H9 (cell line): ENCODE results near the gene FSTL4. TPM values are rescaled to one million over a fixed set of nuclear protein-coding genes. Genes with fewer than 3 reads are reported as not detected.

Experiments
- DNase-seq: peaks from one replicate; pipeline ENCODE4 v3.0.0-alpha.2; 2017
- H2AFZ ChIP-seq: one replicate; pipeline ENCODE4 v1.6.1; 2013; ENCODE audit warnings: mild to moderate bottlenecking, low read length, control low read depth, moderate library complexity
- H2AK5ac ChIP-seq: 2 replicates; pipeline ENCODE4 v1.6.1; 2013; ENCODE audit warnings: low read length, control low read depth, mixed read lengths; ENCODE audit not compliant: insufficient read length
- H2BK120ac ChIP-seq: one replicate; pipeline ENCODE4 v1.6.1; 2013; ENCODE audit warnings: low read depth, mild to moderate bottlenecking, low read length, control low read depth, inconsistent platforms; ENCODE audit not compliant: poor library complexity, severe bottlenecking
- H2BK12ac ChIP-seq: 2 replicates; pipeline ENCODE4 v1.6.1; 2013; ENCODE audit warnings: low read length, control low read depth, mixed read lengths, low read depth; ENCODE audit not compliant: insufficient read length
- H2BK15ac ChIP-seq: 2 replicates; pipeline ENCODE4 v1.6.1; 2013; ENCODE audit warnings: low read depth, low read length, control low read depth
- H2BK20ac ChIP-seq: one replicate; pipeline ENCODE4 v1.6.1; 2013; ENCODE audit warnings: low read depth, mild to moderate bottlenecking, low read length, control low read depth, inconsistent platforms; ENCODE audit not compliant: poor library complexity, severe bottlenecking
- H2BK5ac ChIP-seq: 2 replicates; pipeline ENCODE4 v1.6.1; 2013; ENCODE audit warnings: low read length, control low read depth, mixed read lengths; ENCODE audit not compliant: insufficient read length
- H3K14ac ChIP-seq: 2 replicates; pipeline ENCODE4 v1.6.1; 2013; ENCODE audit warnings: low read length, control low read depth; ENCODE audit not compliant: insufficient read depth
- H3K18ac ChIP-seq: 2 replicates; pipeline ENCODE4 v1.6.1; 2013; ENCODE audit warnings: low read depth, mild to moderate bottlenecking, mixed read lengths, low read length, control low read depth; ENCODE audit not compliant: insufficient read length
- H3K23ac ChIP-seq: 2 replicates; pipeline ENCODE4 v1.6.1; 2013; ENCODE audit warnings: low read length, control low read depth, mixed read lengths, low read depth; ENCODE audit not compliant: insufficient read length
- H3K23me2 ChIP-seq: 2 replicates; pipeline ENCODE4 v1.6.1; 2013; ENCODE audit warnings: low read depth, mild to moderate bottlenecking, mixed read lengths, low read length, control low read depth; ENCODE audit not compliant: insufficient read length, poor library complexity, severe bottlenecking
- H3K27ac ChIP-seq: 2 replicates; pipeline ENCODE4 v1.5.1; 2013; ENCODE audit warnings: low read length, control low read depth, mixed read lengths, low read depth; ENCODE audit not compliant: insufficient read length
- H3K27me3 ChIP-seq: 2 replicates; pipeline ENCODE4 v1.6.1; 2013; ENCODE audit warnings: low read length, control low read depth, inconsistent platforms; ENCODE audit not compliant: insufficient read depth
- H3K4ac ChIP-seq: 2 replicates; pipeline ENCODE4 v1.6.1; 2013; ENCODE audit warnings: low read depth, mild to moderate bottlenecking, control low read depth, inconsistent platforms, low read length, moderate library complexity
- H3K4me1 ChIP-seq: 2 replicates; pipeline ENCODE4 v1.6.1; 2013; ENCODE audit warnings: low read length, control low read depth, inconsistent platforms; ENCODE audit not compliant: insufficient read depth
- H3K4me2 ChIP-seq: 2 replicates; pipeline ENCODE4 v1.6.1; 2013; ENCODE audit warnings: low read length, control low read depth, mixed read lengths; ENCODE audit not compliant: insufficient read length, insufficient read depth
- H3K56ac ChIP-seq: 2 replicates; pipeline ENCODE4 v1.6.1; 2013; ENCODE audit warnings: low read depth, mild to moderate bottlenecking, mixed read lengths, low read length, control low read depth; ENCODE audit not compliant: insufficient read length
- H3K79me1 ChIP-seq: 2 replicates; pipeline ENCODE4 v1.6.1; 2013; ENCODE audit warnings: low read depth, mild to moderate bottlenecking, moderate library complexity, low read length, control low read depth, inconsistent platforms; ENCODE audit not compliant: insufficient read depth, poor library complexity, severe bottlenecking
- H3K79me2 ChIP-seq: 2 replicates; pipeline ENCODE4 v1.6.1; 2013; ENCODE audit warnings: low read length, control low read depth, inconsistent platforms; ENCODE audit not compliant: insufficient read depth
- H3K9ac ChIP-seq: 2 replicates; pipeline ENCODE4 v1.6.1; 2013; ENCODE audit warnings: low read length, control low read depth, mixed read lengths; ENCODE audit not compliant: insufficient read length; ENCODE audit errors: extremely low read depth
- H3K9me3 ChIP-seq: one replicate; pipeline ENCODE4 v1.6.1; 2013; ENCODE audit warnings: low read depth, low read length, inconsistent platforms; ENCODE audit not compliant: control insufficient read depth
- H3T11ph ChIP-seq: one replicate; pipeline ENCODE4 v1.6.1; 2013; ENCODE audit warnings: mild to moderate bottlenecking, low read length, control low read depth, inconsistent platforms
- H4K20me1 ChIP-seq: one replicate; pipeline ENCODE4 v1.6.1; 2013; ENCODE audit not compliant: control insufficient read depth, insufficient read length, insufficient read depth
- H4K5ac ChIP-seq: 2 replicates; pipeline ENCODE4 v1.6.1; 2013; ENCODE audit warnings: low read depth, mild to moderate bottlenecking, mixed read lengths, low read length, control low read depth; ENCODE audit not compliant: insufficient read length
- H4K8ac ChIP-seq: replicated peaks from 2 replicates; pipeline ENCODE4 v1.6.1; 2013; ENCODE audit warnings: low read length, control low read depth, mixed read lengths, low read depth; ENCODE audit not compliant: insufficient read length
- H4K91ac ChIP-seq: 2 replicates; pipeline ENCODE4 v1.6.1; 2013; ENCODE audit warnings: low read depth, mild to moderate bottlenecking, moderate library complexity, mixed read lengths, low read length, control low read depth; ENCODE audit not compliant: insufficient read length
- H3K27ac Mint-ChIP-seq, 3 experiments: 2 replicates in 2 of 3; 3 replicates in 1 of 3; pipeline ENCODE4 v1.8.0; 2020 to 2021; ENCODE audit warnings: mixed read lengths in 3 of 3, mild to moderate bottlenecking in 1 of 3, moderate library complexity in 1 of 3
- H3K27me3 Mint-ChIP-seq: 2 replicates; pipeline ENCODE4 v1.8.0; 2021; ENCODE audit warnings: low read depth, mild to moderate bottlenecking, moderate library complexity, mixed read lengths
- H3K36me3 Mint-ChIP-seq, 3 experiments: 2 replicates in 2 of 3; 3 replicates in 1 of 3; pipeline ENCODE4 v1.8.0; 2020 to 2021; ENCODE audit warnings: low read depth in 3 of 3, mixed read lengths in 3 of 3; ENCODE audit not compliant: insufficient read depth in 1 of 3
- H3K4me1 Mint-ChIP-seq, 2 experiments: 2 replicates each; pipeline ENCODE4 v1.8.0; 2020; ENCODE audit warnings: mixed read lengths in 2 of 2
- H3K4me3 Mint-ChIP-seq, 2 experiments: 2 replicates in 1 of 2; 3 replicates in 1 of 2; pipeline ENCODE4 v1.8.0; 2020 to 2021; ENCODE audit warnings: mild to moderate bottlenecking in 2 of 2, mixed read lengths in 2 of 2, moderate library complexity in 1 of 2
- H3K9me3 Mint-ChIP-seq, 2 experiments: 2 replicates in 1 of 2; 3 replicates in 1 of 2; pipeline ENCODE4 v1.8.0; 2020; ENCODE audit warnings: mild to moderate bottlenecking in 2 of 2, mixed read lengths in 2 of 2, moderate library complexity in 1 of 2
- WGBS: extraction: QIAGEN DNeasy Blood & Tissue Kit; methylation state at CpG from one replicate; pipeline ENCODE4 v1.1.7; 2013; ENCODE audit warnings: missing lambda C conversion rate, low lambda C conversion rate, mixed read lengths; ENCODE audit not compliant: insufficient read length; ENCODE audit errors: extremely low coverage; 5-methylcytosine and 5-hydroxymethylcytosine counted together
- total RNA-seq: library from RNA; stranded (reverse); gene quantifications from 2 replicates; pipeline ENCODE4 v1.2.1, GENCODE V29; 2021
- TF ChIP-seq, protein P1 (sequence below): fragments of 200-600 bp; sonication (generic); conservative IDR thresholded peaks from 3 replicates; pipeline ENCODE4 v1.8.0; 2021; ENCODE audit warnings: antibody characterized with exemption, mild to moderate bottlenecking

Gene FSTL4
- total RNA-seq, 1 experiment from 2014 or later, result 5.7 TPM

GRCh38 chr5:133304178-133304577 is 308.2 kb downstream of the FSTL4 start:
- Histone ChIP-seq H3K18ac (no peak overlapping the region), H3K4ac (no peak overlapping the region), H3K79me1 (no peaks in the 10 kb centered on the region), H3T11ph (no peak overlapping the region), H2BK20ac (no peak overlapping the region), H3K23ac (no peak overlapping the region), H4K20me1 (no peaks in the 10 kb centered on the region), H3K14ac (no peak overlapping the region), H3K4me2 (no peak overlapping the region), H3K27ac (no peak overlapping the region), H2BK12ac (no peak overlapping the region), H4K91ac (no peak overlapping the region), H3K56ac (no peak overlapping the region), H3K9ac (no peak overlapping the region), H3K27me3 (no peaks in the 10 kb centered on the region), H3K9me3 (no peaks in the 10 kb centered on the region), H3K23me2 (no peaks in the 10 kb centered on the region), H2BK15ac (no peak overlapping the region), H2AFZ (no peak overlapping the region), H2BK120ac (no peak overlapping the region), H3K79me2 (no peaks in the 10 kb centered on the region), H4K8ac (no peak overlapping the region), H3K4me1 (no peaks in the 10 kb centered on the region), H4K5ac (no peak overlapping the region), H2BK5ac (no peak overlapping the region), H2AK5ac (no peak overlapping the region)
- Mint-ChIP-seq H3K27ac (no peak overlapping the region), H3K36me3 (no peaks in the 10 kb centered on the region), H3K4me3 (no peak overlapping the region), H3K27me3 (peaks cover 2% of the 10 kb centered on the region), H3K9me3 (no peaks in the 10 kb centered on the region), H3K4me1 (peaks cover 12 to 18% of the 10 kb centered on the region in 2 experiments)
- WGBS, result no CpG with 5 or more reads among the region's 2 CpGs
- DNase-seq, result no peak
- TF ChIP-seq, protein P1, sequence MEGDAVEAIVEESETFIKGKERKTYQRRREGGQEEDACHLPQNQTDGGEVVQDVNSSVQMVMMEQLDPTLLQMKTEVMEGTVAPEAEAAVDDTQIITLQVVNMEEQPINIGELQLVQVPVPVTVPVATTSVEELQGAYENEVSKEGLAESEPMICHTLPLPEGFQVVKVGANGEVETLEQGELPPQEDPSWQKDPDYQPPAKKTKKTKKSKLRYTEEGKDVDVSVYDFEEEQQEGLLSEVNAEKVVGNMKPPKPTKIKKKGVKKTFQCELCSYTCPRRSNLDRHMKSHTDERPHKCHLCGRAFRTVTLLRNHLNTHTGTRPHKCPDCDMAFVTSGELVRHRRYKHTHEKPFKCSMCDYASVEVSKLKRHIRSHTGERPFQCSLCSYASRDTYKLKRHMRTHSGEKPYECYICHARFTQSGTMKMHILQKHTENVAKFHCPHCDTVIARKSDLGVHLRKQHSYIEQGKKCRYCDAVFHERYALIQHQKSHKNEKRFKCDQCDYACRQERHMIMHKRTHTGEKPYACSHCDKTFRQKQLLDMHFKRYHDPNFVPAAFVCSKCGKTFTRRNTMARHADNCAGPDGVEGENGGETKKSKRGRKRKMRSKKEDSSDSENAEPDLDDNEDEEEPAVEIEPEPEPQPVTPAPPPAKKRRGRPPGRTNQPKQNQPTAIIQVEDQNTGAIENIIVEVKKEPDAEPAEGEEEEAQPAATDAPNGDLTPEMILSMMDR, result no peak
